ENCODE measurements around the gene SMARCAL1.

GRCh38 chr2:216388046-216388884 is 24.0 kb upstream of the SMARCAL1 start:
- TF ChIP-seq EZH2 (IDR thresholded peaks at IDR 0.05): no peak
- no peak for TF ChIP-seq POLR2AphosphoS5 (IDR thresholded peaks at IDR 0.05; ENCODE audit: borderline replicate concordance, low read depth, low read length)
